GM21367 (cell line): Measurements from ENCODE around the gene HDLBP.
A peak's percentile ranks its signal among the peaks of the same experiment; 100 is the strongest.

Experiments used
- ATAC-seq: cut with Tn5 transposase; IDR thresholded peaks from one replicate; pipeline ENCODE4 v1.9.1; 2021; ENCODE audit not compliant: unreplicated experiment

Gene HDLBP, protein sequence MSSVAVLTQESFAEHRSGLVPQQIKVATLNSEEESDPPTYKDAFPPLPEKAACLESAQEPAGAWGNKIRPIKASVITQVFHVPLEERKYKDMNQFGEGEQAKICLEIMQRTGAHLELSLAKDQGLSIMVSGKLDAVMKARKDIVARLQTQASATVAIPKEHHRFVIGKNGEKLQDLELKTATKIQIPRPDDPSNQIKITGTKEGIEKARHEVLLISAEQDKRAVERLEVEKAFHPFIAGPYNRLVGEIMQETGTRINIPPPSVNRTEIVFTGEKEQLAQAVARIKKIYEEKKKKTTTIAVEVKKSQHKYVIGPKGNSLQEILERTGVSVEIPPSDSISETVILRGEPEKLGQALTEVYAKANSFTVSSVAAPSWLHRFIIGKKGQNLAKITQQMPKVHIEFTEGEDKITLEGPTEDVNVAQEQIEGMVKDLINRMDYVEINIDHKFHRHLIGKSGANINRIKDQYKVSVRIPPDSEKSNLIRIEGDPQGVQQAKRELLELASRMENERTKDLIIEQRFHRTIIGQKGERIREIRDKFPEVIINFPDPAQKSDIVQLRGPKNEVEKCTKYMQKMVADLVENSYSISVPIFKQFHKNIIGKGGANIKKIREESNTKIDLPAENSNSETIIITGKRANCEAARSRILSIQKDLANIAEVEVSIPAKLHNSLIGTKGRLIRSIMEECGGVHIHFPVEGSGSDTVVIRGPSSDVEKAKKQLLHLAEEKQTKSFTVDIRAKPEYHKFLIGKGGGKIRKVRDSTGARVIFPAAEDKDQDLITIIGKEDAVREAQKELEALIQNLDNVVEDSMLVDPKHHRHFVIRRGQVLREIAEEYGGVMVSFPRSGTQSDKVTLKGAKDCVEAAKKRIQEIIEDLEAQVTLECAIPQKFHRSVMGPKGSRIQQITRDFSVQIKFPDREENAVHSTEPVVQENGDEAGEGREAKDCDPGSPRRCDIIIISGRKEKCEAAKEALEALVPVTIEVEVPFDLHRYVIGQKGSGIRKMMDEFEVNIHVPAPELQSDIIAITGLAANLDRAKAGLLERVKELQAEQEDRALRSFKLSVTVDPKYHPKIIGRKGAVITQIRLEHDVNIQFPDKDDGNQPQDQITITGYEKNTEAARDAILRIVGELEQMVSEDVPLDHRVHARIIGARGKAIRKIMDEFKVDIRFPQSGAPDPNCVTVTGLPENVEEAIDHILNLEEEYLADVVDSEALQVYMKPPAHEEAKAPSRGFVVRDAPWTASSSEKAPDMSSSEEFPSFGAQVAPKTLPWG (N-terminal part only)

DNA sequence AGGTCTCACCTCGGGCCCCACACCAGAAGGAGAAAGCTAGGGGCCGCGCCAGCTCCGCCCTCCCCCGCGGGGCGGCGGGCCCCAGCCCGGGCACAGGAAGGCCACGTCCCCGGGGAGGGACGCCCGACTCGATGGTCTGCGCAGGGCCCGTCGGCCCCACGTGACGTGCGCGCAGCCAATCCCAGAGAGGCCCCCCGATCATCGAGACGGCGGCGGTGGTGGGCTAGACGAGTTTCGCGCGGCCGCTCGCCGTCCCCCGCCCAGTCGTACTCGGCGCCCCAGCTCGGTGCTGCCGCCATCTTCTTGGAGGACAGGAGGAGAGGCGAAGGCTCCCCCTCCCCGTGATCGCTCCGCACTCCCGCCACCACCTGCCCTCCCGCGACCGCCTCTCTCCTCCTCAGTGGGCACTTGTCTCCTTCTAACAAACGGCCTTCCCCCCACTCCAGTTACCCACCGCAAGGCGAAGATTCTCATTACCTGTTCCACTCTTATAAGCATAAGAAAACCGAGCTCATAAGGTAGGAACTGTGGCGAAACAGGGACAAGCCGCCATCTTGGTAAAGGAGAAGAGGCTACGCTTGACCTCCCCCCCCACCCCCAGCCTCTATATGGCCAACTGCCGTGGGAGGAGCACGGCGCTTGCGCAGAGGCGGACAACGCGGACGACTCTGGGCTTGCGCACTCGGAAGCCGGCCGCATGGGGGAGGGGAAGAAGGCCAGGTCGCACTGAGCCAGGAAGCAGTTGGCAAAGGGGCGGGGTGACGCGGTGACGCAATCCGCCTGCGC lies at the start of gene HDLBP:
Gene HDLBP, minus strand, starts transcription at position 580 of the 786 bp plus-strand sequence. CDS start 48,803 bp downstream, outside the sequence.
- peak; percentile 46 for ATAC-seq

DNA sequence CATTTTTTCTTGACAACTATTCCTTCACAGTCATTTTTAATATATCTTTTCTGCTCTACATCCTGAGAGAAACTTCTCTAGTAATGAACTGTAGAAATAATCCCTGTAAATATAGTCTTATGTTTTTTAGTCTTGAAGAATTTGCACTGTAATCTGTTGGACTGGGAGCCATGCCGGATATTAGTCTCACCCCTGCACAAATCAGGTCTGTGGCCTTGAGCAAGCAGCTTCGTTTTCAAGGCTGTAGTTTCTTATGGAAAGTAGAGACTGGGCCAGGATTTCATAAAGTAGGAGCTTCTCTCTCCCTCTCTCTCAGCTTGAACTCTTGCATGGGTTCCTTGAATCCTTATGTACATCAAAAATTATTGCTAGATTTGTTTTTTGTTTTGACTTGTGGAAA lies 49.3 kb upstream of the HDLBP start:
- ATAC-seq = no peak

DNA sequence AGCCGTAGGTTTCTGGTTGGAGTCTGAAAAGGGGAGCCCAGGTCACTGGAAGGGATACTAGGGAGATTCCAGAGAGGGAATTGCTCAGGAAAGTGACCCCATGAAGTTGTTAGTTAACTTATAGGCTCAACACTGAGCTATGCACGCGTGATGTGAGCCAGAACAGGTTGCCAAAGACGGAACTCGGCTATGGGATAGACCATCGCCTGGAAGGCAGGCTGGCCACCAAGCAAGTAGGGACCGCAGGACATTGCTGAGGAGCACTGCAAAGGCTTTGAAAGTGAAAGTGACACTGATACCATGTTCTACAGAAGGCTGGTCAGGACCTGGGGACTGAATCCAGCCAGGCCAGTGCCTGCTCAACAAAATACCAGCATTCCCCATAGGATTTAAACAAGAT lies 48.0 kb upstream of the HDLBP start:
- no peak for ATAC-seq

DNA sequence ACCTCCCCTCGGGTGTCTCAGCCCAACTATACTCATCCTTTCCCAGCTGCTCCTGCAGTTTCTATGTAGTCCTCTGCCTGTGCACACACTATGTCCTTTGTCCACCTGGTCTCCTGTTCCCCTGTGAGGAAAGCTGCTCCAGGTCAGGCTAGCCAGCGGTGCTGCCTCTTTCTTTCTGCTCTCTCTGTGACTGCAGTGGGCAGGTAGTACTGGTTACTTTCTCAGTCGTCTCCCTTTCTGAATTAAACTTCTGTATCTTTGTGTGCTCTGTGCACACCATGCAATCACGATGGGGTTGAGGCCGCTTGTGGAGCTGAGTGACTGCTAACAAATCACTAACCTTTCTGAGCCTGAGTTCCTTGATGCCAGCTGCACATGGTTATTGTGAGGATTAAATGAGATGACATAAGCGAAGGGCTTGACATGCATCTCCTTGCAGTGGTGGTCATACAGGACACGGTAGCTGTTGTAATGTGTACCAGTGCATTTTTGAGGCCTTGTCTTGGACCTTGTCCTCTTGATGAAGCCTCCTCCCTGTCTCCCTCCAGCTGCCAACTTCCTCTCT lies 44.1 kb upstream of the HDLBP start:
- ATAC-seq = no peak

DNA sequence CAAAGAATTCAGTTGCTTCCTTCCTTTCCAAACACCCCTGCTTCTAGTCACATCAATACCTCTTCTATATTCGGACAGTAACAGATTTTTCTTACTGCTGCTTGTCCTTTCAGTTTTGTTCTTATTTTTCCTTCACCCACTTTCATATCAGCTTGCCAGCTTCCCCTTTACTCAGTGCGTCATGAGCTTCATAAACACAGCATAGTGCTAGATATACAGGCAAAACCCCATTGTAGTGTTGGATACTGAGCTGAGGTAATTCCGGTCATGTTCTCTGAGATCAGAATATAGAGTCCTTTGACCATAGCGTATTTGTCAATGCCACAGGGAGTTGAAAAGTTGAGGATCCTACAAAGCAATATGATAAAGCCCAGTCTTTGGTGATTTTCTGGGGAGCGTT lies 43.0 kb upstream of the HDLBP start:
- peak; percentile 24 for ATAC-seq

DNA sequence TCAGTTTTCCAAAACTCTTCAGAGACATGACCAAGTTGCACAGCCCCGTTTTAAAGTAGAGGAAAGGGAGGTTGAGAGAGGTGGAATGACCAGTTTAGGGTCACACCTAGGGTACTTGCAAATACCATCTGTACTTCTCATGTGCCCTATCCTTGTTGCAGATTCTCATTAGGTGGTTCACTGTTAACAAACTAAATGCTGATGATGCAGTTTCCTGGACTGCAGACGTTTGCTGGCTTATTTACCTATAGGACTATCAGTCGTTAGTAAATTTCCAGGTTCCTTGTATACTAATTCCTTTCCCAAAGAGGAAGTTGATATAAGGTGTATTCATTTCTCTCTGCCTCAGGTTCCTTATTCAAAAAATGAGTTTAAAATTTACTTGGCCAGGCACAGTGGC lies 42.1 kb upstream of the HDLBP start:
- ATAC-seq = no peak

DNA sequence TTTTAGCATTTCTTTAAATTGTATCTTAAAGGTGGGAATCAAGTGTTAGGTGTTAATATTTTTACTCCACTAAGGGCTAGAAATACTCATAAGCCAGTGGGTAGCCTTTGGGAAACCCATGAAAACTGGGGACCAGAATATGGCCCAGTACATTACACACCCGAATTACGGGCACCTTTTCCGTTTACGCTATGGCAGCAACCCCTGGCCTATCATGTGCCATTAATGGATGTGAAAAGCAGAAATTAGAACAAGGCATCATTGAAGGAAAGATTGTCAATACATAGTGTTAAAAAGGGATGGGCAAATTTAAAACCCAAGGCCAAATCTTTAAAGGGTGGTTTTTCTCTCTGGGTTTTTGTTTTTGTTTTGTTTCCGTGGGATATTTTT lies 41.4 kb upstream of the HDLBP start:
- ATAC-seq = no peak

DNA sequence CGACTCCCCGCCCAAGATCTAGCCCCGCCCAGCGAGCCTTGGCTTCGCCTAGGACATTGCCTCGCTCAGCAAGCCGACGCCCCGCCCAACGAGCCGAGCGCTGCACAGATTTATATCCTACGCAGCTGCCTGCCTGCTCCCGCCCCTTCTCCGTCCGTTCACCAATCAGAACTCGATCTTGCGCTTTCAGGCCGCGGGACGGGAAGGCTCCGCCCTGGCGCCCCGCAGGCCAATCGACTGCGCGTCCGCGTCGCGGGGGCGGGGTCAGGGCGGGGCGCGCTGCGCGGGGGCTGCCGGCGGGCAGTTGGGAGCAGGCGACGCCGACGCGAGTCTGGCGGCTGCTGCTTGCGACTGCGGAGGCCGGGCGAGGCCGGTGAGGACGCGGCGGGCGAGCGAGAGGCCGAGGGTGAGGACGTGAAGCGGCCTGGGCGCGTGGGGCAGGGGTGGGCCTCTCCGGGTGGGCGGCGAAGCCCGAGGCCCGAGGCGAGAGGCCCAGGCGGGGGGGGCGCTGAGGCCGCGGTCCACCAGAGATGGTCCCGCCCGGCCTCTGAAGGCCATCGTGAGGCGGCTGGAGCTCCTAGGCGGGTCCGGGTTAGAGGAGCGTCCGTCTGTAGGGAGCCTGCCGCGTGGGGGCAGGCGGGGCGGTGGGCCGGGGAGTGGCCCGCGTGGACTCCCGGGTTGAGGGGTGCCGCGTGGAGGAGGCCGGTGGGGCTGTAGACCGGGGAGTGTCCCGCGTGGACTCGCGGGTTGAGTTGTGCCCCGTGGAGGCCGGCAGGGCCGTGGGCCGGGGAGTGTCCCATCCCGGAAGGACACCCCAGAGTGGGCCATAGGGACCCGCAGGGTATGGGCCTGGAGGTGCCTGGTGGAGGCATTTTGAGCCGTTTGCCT lies 40.8 kb upstream of the HDLBP start, which contains the start of gene FARP2:
Gene FARP2, plus strand, starts transcription at position 303 of the 888 bp plus-strand sequence. CDS start 16,823 bp downstream, outside the sequence.
- peak; percentile 81 for ATAC-seq

DNA sequence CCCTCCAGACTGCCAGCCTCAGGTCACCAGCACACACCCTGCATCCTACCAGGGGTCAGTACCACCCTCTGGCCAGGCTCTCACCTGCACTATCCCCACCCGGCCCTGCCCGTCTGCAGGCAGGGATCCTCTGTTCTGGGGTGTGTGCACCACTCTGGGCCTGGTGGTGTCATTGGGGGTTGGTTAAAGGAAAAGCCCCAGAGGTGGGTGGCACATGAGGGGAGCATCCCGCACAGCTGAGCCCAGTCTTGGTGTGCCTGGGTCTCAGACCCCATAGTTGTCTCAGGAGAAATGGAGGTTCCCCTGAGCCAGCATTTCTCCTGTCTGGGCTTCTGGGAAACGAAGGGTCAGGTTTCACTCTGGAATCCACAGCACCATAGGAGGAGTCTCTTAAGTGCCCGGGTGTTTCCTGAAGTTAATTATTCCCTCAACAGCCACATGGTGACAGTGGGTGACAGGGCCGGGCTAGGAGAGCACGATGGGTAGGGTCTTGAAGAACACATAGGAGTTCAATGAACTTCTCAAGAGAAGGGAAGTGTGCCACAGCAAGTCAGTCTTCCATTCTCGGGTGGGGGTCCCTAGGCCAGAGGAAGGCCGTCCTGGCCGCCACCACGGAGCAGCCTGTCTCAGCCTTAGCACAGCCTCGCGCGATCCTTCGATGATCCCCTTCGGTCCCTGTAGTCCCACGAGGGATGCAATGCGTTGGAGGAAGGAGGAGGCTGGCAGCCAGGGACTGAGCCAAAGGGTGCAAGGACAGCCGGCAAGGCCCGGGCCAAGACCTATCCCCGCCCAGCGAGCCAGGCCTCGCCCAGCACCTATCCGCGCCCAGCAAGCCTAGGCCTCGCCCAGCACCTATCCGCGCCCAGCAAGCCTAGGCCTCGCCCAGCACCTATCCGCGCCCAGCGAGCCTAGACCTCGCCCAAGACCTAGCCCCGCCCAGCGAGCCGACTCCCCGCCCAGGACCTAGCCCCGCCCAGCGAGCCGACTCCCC lies 39.5 kb upstream of the HDLBP start:
- ATAC-seq = peak; percentile 22

DNA sequence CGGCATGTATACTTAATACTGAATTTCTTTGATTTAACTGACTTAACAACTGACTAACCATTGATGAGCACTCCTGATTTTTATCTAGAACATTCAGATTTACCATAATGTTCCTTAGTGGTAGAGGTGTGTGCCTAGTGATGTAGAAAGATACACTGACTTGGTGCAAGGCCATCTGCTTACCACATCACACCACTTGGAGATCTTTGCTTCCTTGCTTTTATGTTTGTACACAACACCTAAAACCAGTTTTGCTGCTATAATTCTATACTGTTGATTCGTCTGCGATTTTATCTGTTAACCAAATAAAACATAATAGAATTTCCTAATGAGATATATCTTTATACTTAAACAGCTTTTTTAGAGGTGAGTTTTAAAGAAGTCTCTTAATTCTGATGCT lies 36.8 kb upstream of the HDLBP start:
- ATAC-seq = no peak

DNA sequence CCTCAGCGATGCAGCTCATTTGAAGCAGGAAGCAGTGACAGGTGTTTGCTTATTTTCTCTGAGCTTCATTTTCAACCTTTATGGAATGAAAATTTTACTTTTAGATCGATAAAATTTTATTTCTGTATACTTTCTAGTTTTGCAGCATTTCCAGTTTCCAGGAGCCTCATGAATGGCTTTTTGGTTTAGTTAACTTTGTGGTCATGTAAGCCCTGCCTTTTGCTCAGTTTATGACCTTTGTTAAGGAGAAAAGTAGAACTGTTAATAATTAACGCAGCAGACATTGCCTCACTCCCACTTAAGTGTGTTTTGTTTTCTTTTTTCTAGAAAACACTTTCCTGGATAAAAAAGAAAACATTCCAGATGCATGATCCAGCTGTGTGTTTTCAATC lies 36.2 kb upstream of the HDLBP start:
- ATAC-seq = no peak

DNA sequence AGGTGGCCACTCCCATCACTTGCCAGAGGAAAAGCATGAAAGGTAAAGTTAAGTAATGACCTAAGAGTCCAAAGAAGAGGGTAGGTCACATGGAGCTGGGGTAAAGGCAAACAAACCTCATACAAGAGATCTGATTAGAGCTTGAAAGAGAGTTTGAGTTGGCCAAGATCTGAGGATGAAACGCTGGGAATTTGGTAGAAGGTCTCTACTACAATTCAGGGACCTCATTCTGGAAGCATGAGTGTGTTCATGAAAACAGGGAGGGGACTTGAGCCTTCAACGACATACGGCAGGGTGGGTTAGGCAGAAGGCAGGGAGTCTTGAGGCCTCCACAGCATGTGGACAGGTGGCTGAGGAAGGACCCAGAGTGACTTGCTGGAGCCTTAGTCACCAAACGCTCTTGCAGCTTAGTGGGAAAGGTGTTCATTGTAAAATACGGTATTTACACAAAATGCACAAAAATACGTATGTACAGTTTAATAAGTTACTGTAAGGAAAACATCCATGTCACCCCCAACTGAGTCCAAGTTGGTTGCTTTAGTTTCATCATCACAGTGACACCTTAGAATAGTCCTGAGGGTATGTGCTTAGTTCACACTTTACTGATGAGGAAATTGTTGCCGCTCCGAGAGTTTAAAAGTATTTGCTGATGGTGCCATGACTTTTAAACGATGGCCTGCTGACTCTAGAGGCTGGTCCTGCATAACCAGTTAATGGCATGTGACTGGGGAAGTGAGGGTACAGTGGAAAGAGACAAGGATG lies 35.6 kb upstream of the HDLBP start:
- ATAC-seq = no peak

DNA sequence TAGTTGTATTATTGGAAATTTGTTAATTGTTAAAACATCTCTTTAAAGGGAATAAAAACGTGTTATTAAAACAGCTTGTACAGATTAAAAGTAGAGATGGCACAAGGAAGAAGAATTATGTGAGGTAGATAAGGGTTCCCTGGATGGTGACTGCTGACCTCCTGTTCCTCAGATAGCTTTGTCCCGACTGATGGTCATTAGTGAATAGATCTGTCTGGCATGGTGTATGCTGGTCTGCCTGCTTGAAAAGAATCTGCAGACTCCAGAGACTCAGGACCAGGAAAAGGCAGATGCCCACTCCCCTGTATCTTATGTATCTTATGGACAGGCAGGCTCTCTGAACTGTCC lies 35.0 kb upstream of the HDLBP start:
- no peak for ATAC-seq

DNA sequence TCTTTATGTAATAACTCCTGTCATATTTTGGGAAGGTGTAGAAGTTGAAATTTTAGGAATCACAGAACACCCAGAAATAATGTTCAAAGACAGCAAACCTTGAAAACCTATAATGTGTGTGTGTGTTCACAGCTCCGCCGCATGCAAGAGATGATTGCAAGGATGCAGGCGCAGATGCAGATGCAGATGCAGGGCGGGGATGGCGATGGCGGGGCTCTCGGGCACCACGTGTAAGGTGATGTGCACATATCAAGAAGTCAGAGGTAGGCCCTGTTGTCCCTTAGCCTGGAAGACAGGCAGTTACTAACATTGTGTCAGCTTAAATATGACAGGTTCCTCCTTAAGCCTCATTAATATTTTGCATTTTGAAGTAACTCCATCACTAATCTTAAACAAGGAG lies 34.5 kb upstream of the HDLBP start:
- ATAC-seq = no peak

DNA sequence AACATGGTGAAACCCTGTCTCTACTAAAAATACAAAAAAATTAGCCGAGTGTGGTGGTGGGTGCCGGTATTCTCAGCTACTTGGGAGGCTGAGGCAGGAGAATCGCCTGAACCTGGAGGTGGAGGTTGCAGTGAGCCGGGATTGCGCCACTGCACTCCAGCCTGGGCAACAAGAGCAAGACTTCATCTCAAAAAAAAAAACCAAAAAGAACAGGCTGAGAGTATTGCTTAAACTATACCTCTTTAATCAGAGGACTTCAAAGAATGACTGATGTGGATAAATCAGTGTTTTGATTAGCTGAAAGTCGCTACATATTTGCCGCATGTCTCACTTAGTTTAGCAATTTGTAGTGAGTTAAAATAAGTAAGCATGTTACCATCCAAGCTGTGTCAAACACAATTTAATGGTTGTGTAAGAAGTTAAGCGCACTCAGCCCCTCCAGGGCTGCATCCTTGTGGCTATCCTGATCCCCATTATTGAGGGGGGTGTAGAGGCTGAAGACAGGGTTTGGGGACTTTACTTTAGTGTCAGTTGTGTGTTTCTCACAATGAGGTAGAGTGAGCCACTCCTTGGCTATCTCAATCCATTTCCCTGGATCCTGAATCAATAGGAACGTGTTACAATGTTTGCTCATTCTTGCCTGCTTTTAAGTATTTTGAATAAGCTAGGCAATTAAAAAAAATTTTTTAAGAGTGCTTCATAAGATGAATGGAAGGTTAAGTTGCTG lies 29.6 kb upstream of the HDLBP start:
- no peak for ATAC-seq

DNA sequence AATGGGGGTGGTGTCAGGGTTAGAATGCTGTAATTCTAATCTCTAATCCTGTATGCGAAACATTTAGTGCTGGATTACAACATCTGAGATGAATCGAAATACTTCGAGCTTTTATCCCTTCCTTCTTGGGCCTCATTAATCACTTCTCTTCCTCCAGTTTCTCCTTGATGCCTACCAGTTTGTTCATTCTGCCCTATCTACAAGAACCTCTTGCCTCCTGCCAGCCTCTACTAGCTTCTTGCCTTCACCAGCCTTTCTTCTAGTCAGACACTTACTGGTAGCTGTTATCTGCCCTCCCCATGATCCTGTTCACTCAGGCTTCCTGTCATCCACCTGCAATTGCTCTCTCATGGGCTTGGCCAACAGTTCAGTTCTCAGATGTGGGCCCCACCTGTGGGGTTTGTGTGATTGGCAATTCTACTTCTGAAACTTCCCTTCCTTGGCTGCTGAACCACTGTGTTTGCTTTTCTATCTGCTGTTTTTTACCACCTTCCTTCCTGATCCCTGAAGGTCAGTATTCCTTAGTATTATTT lies 25.2 kb upstream of the HDLBP start:
- no peak for ATAC-seq
